ENCODE measurements around the gene ANKH.

ANKH gene

GRCh38 chr5:14767053-14767452, 104.5 kb downstream of the ANKH start:
- no peak for DNase-seq (ENCODE audit: extremely low read depth in 1 of 2, low read depth in 1 of 2)

GRCh38 chr5:14766584-14766983, 105.0 kb downstream of the ANKH start:
- DNase-seq (ENCODE audit: extremely low read depth in 1 of 2, low read depth in 1 of 2), result no peak

GRCh38 chr5:14765587-14765986, 106.0 kb downstream of the ANKH start:
- DNase-seq (ENCODE audit: extremely low read depth in 1 of 2, low read depth in 1 of 2), result no peak

DNA sequence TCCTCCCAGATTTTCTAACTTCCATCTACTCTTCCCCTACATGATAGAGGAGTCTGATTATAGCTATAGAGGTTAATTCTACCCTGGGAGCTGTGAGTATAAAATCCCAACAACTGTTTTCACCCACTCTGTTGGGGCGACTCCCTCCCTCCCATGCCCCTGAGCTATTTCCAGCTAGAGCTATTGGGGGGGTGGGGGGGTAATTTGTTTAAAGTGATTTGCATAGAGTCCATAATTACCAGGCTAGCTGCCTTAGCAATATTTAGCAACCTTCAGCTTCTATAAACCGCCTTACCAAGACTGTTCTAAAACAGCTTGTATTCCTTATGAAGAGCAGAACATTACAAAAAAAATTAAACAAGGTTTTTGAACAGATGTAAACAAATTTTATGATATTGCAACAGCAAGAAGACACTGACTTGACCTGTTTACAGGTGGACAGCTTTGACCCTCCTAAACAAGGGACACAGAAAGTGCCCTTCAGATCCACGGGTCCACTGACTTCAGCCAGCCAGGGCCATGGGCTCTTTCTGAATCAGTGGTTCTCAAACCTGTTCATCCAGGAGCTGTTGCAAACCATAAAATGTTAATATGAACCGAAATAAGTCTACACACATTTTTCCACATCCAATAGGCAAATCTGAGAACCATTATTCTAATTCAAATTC, 108.9 kb downstream of the ANKH start:
- DNase-seq (ENCODE audit: extremely low read depth in 1 of 2, low read depth in 1 of 2), result no peak

GRCh38 chr5:14760548-14761002, 111.0 kb downstream of the ANKH start:
- no peak for DNase-seq (ENCODE audit: extremely low read depth in 1 of 2, low read depth in 1 of 2)

DNA sequence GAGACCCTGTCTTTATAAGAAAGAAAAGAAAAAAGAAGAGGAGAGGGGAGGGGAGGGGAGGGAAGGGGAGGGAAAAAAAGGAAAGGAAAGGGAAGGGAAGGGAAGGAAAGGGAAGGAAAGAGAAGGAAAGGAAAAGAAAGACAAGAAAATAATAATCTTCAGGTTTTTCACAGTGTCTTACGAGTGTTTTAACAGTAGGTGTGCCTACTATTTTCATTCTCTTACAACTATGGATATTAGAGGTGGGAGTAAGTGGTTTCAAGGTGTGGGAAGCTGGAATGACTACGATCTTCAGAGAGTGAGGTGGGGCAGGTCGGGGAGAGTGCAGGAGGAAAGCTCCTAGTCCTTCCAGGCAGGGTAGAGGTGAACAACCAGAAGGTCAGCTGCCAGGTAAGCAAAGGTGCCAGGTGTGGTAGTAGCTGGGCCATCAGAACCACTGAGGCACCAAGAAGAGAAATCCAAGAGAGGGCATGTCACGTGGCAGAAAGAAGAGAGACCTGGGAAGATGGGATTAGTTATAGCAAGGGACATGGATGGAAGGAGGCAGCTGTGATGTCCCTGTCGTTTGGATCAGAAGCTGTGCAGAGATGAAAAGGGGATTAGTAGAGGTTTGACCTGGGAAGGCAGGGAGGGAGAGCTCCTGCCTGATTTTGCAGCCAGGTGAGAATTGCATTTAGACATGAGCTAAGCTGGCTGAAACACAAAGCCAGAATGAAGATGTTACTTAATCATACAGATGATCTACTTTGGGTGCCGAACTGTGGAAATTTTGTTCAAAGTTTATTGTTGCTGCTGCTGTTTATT, 111.6 kb downstream of the ANKH start:
- DNase-seq (ENCODE audit: extremely low read depth in 1 of 2, low read depth in 1 of 2), result no peak

GRCh38 chr5:14757850-14758249, 113.7 kb downstream of the ANKH start:
- DNase-seq (ENCODE audit: extremely low read depth in 1 of 2, low read depth in 1 of 2), result no peak

DNA sequence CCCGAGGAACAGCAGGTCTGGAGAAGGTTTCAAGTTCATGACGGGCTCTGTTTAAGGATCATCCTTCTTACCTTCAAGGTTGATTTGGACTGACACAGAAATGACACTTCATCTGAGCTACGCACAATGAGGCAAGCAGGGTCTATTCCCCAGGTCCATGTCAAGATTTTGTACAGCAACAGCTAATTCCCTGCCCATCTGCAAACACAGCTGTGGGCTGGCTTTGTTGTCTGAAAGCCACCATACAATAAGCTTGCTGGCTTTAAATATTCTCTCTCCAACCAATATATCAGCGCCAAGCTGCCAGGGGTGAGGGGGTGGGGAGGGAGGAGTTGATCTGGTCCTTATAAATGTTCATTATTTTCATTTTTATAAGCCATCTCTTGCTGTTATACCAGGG, 115.1 kb downstream of the ANKH start:
- DNase-seq (ENCODE audit: extremely low read depth in 1 of 2, low read depth in 1 of 2), result no peak

- no peak for DNase-seq (ENCODE audit: extremely low read depth in 1 of 2, low read depth in 1 of 2)
These were observed 117.6 kb downstream of the ANKH start for GRCh38 chr5:14753947-14754346.

GRCh38 chr5:14753292-14753691, 118.3 kb downstream of the ANKH start:
- DNase-seq (ENCODE audit: extremely low read depth in 1 of 2, low read depth in 1 of 2), result no peak

GRCh38 chr5:14752497-14753071, 119.0 kb downstream of the ANKH start:
- no peak for DNase-seq (ENCODE audit: extremely low read depth in 1 of 2, low read depth in 1 of 2)

- DNase-seq (ENCODE audit: extremely low read depth in 1 of 2, low read depth in 1 of 2), result no peak
These were observed 120.9 kb downstream of the ANKH start for GRCh38 chr5:14750712-14751111.

DNA sequence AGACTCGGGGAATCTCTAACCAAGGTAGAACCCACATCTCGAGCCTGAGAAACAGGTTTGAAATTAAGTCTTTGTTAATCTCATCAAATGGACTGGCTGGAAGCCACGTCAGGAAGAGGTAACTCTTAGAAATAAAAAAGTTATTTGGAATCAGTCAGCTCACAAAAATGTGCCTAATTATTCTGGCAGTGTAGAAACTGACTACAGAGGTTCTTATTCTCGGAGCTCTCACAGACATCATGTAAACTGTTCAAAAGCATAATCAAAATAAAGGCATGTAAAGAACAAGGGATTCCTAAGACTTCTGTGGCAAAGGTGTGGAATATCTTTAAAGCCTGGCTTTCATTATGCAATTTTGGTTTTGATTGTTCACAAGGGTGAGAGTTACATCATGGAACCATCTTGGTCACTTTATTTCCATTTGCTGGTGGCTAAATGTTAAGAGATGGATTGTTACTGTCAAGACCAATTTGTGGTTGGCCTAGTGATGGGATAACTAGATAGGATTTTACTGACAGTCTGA, 121.9 kb downstream of the ANKH start:
- DNase-seq (ENCODE audit: extremely low read depth in 1 of 2, low read depth in 1 of 2), result no peak

DNA sequence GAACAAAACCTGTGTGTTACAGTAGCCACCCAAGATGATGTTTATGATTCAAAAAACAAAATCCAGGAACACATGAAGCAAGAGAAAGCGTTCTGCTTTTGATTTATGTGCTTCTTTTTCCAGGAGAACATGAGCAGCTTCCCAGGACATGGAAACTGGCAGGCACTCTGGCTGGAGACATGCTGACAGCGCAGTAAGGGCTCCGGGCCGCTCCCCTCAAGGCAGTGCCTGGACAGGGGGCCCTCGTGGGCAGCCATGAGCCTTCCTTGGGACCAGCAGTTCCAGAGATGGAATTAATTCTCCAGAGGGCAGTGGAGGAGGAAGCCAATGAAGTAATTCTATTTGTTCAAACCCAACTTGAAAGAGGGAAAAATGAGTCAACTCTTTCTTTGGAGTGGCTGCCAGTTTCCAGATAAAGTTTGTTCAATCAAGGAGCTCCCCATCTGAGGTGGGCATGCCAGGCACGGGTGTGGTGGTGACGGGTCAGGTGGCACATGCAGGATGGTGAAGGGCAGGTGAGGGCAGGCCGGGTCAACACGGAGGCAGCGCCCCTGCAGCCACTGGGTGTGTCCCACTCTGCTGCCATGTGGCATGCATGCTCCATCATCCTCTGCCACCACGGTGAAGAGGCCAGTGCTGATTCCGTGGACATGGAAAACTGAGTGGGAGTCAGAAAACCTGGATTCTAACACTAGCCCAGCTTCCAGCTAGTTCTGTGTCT, 123.2 kb downstream of the ANKH start:
- DNase-seq (ENCODE audit: extremely low read depth in 1 of 2, low read depth in 1 of 2), result no peak

DNA sequence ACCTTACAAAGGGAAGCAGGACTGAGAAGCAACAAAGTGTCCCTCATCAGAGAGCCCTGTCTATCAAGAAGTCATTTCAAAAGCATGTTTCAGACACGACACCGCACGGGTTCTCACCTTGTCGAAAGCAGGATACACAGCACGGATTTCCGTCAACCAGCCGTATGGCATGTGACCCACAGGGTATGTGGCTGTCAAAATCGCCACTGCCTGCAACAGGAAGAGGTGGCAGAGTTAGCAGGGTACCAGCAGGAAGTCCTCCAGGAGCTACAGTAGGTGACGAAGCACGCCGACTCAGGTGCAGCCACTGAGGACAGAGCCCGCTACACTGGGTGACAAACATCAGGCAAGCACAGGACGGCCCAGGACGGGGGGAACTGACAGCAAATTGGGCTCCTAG, 125.8 kb downstream of the ANKH start:
- peak; percentile 3 to 14 for DNase-seq (ENCODE audit: extremely low read depth in 1 of 2, low read depth in 1 of 2)

GRCh38 chr5:14745188-14745563, 126.4 kb downstream of the ANKH start:
- no peak for DNase-seq (ENCODE audit: extremely low read depth in 1 of 2, low read depth in 1 of 2)

GRCh38 chr5:14744296-14745187, 127.0 kb downstream of the ANKH start:
- no peak for DNase-seq (ENCODE audit: extremely low read depth in 1 of 2, low read depth in 1 of 2)

DNA sequence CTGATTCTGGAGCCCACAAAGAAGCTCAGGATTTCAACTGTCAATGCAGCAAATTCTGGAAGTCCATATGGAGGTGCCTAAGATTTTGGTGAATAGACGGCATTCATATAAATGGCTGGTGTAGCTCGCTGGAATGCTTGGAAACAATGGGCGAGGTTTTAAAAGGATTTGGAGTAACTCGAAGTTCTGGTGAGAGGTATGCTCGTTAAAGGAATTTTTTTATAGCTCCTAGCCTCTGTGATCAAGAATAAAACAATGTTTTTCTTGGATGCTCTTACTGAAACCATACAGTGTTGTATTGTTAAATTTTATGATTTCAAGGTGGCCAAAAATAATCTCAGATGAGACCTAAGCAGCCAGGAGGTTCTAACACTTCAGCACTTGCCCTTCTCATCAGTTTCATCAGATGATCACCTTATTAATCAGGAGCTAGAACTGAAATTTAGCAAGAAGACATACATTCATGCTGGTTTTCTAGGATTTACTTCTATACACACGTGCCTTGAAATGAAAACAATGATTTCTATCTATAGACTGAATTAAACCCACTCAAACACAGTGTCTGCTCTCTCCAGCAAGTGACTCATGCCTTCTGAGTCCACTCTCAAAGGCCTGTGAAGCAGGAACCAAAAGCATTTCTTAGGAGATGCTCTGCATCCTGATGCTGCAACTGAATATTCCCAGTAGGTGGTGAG, 127.8 kb downstream of the ANKH start:
- DNase-seq (ENCODE audit: extremely low read depth in 1 of 2, low read depth in 1 of 2), result no peak

DNA sequence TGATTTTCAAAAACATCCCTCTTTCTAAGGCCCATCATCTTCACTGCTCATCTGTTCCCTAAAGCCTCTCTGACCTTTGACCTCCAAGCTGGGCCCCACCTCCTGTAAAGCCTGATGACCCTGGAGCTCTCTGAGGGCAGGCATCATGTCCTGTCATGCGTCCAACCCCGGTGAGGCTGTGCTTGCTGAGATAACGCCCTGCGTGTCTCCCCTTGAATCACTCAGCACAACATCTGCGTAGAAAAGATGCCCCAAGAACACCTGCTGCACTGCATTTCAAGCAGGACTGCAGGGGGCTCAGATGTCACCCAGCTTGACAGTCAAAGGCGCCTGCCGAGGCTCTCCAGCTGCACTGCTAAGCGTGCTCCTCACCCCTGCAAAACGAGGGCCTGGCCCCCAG, 129.1 kb downstream of the ANKH start:
- DNase-seq (ENCODE audit: extremely low read depth in 1 of 2, low read depth in 1 of 2), result no peak
